Psoas muscle (tissue), 8 donors: ENCODE measurements around the gene PIANP. TPM values are rescaled to one million over a fixed set of nuclear protein-coding genes. Genes with fewer than 3 reads are reported as not detected.
"Not testable (repeated sequence)": the region's sequence is repeated elsewhere in the genome, so short reads cannot be mapped to it uniquely, and the experiment has no call there.

Experiments
- ATAC-seq, 4 donors: fragments of 200-7000 bp; cut with Tn5 transposase; one replicate each; pipeline ENCODE4 v1.9.1; 2020; ENCODE audit warnings: moderate library complexity in 3 of 4, mild to moderate bottlenecking in 2 of 4
- DNase-seq, 2 donors: peaks; one replicate each; pipeline ENCODE4 v3.0.0-alpha.2; 2020
- H3K27ac ChIP-seq: fragments of 200-600 bp; one replicate; pipeline ENCODE4 v1.8.0; 2022
- H3K27me3 ChIP-seq, 3 donors: fragments of 200-600 bp in 1 of 3; one replicate each; pipeline versions ENCODE4 v1.6.1 to v1.8.0; 2013 to 2022; ENCODE audit warnings: low read length in 2 of 3, mild to moderate bottlenecking in 2 of 3, moderate library complexity in 1 of 3; ENCODE audit not compliant: insufficient read depth in 3 of 3
- H3K36me3 ChIP-seq, 2 donors: fragments of 200-600 bp in 1 of 2; one replicate each; pipeline versions ENCODE4 v1.6.1 to v1.8.0; 2013 to 2022; ENCODE audit warnings: low read depth in 1 of 2, mild to moderate bottlenecking in 1 of 2, moderate library complexity in 1 of 2; ENCODE audit not compliant: insufficient read depth in 1 of 2
- H3K4me1 ChIP-seq: fragments of 200-600 bp; one replicate; pipeline ENCODE4 v1.8.0; 2022
- H3K4me3 ChIP-seq: fragments of 200-600 bp; one replicate; pipeline ENCODE4 v1.8.0; 2022; ENCODE audit warnings: mild to moderate bottlenecking
- H3K9me3 ChIP-seq: fragments of 200-600 bp; one replicate; pipeline ENCODE4 v1.8.0; 2022
- CTCF ChIP-seq: fragments of 200-600 bp; IDR thresholded peaks from one replicate; pipeline ENCODE4 v1.8.0; 2022; ENCODE audit warnings: antibody characterized with exemption
- WGBS, 3 donors: extraction: QIAGEN DNeasy Blood & Tissue Kit; methylation state at CpG; one replicate each; pipeline versions ENCODE4 v1.1.6 to v1.1.7; 2013; 5-methylcytosine and 5-hydroxymethylcytosine counted together
- intact Hi-C, 2 donors: fragments of 100-400 bp; cut with DNase I; formaldehyde crosslinking; loops; one replicate each; pipeline versions ENCODE4 v1.11.0 to v1.14.2; 2022
- polyA plus RNA-seq, 3 donors: library from polyadenylated mRNA; stranded (reverse); fragments of 200-250 nt; gene quantifications; one replicate each; pipeline ENCODE4 v1.2.3, GENCODE V29; 2013
- total RNA-seq, 4 donors: library from RNA; stranded (reverse); fragmentation: NEBNext Ultra II Directional in 2 of 4; extraction: Animal tissue kit (Norgen Biotek cat#: 25700) in 2 of 4; gene quantifications; one replicate each; pipeline versions ENCODE4 v1.2.1 to v1.2.4, GENCODE V29; 2021 to 2023
- donor health status: healthy with polysubstance abuse.
- donor health status: DM: no; HTN: no; CAD: no; lungs with moderate emphysema.
- donor health status: Bipolar disorder and iron deficiency.
- donor health status: healthy.
- donor health status: DM: yes; HTN: yes; CAD: no.
- donor health status: DM: no; HTN: no; CAD: no.
- donor health status: DM: no; HTN: no; CAD: no.
- donor health status: DM: yes; HTN: yes; CAD: no.

The PIANP gene
- total and polyA plus RNA-seq, 7 donors: 0.10 to 0.21 (median 0.17) TPM; not detected in 2

- H3K9me3 ChIP-seq: no peaks in the 10 kb centered on the region
- H3K4me1 ChIP-seq: no peaks in the 10 kb centered on the region
- H3K27me3 ChIP-seq: peaks cover 0 to 59% (median 6%) of the 10 kb centered on the region in 3 donors
- WGBS, 3 donors: 59% methylated on average over 16 of the region's 16 CpGs
- DNase-seq (no peak), ATAC-seq (no peak)
- no peak overlapping the region for H3K4me3 ChIP-seq
- no peaks in the 10 kb centered on the region for H3K36me3 ChIP-seq
- H3K27ac ChIP-seq: no peak overlapping the region
- TF ChIP-seq CTCF: no peak
- intact Hi-C loops: no loop called here
Observed at GRCh38 chr12:6708960-6709394, 8.4 kb upstream of the PIANP start.

GRCh38 chr12:6708351-6708750, 7.7 kb upstream of the PIANP start:
- intact Hi-C loops, DNase-seq: not testable (repeated sequence)
- WGBS, 3 donors: 88 to 94% (median 90%) methylated on average over 16 to 21 of the region's 21 CpGs

GRCh38 chr12:6703631-6704030, 3.0 kb upstream of the PIANP start:
- ATAC-seq: no peak
- Histone ChIP-seq H3K27me3 (peaks cover 0 to 85% (median 27%) of the 10 kb centered on the region in 3 donors), H3K27ac (no peak overlapping the region), H3K4me3 (no peak overlapping the region), H3K4me1 (no peaks in the 10 kb centered on the region), H3K9me3 (no peaks in the 10 kb centered on the region), H3K36me3 (no peaks in the 10 kb centered on the region)
- WGBS, 3 donors: 9 to 12% (median 12%) methylated on average over 10 of the region's 10 CpGs
- intact Hi-C loops: no loop called here
- no peak for DNase-seq
- no peak for TF ChIP-seq CTCF

More at GRCh38 chr12:6708351-6708750, 7.7 kb upstream of the PIANP start:
- not testable (repeated sequence) for ATAC-seq, H3K4me3 ChIP-seq, H3K4me1 ChIP-seq, H3K9me3 ChIP-seq, H3K27ac ChIP-seq, H3K36me3 ChIP-seq
- peaks cover 0 to 63% (median 8%) of the 10 kb centered on the region in 3 donors for H3K27me3 ChIP-seq

GRCh38 chr12:6701078-6701768, 608 bp upstream of the PIANP start:
- Histone ChIP-seq H3K9me3 (no peaks in the 10 kb centered on the region), H3K4me1 (no peaks in the 10 kb centered on the region), H3K4me3 (peak overlapping the region; percentile 55), H3K36me3 (no peaks in the 10 kb centered on the region), H3K27me3 (peaks cover 0 to 95% (median 29%) of the 10 kb centered on the region in 3 donors), H3K27ac (no peak overlapping the region)
- no peak for TF ChIP-seq CTCF
- intact Hi-C loops: no loop called here
- DNase-seq (no peak), ATAC-seq (no peak)
- 30 to 36% (median 32%) methylated on average over 13 of the region's 13 CpGs for WGBS, 3 donors

GRCh38 chr12:6699989-6700645, 498 bp downstream of the PIANP start:
- WGBS, 3 donors: 1% methylated on average over 19 to 65 of the region's 65 CpGs
- TF ChIP-seq CTCF: no peak
- Histone ChIP-seq H3K27ac (no peak overlapping the region), H3K4me3 (peak overlapping the region; percentile 55), H3K9me3 (no peaks in the 10 kb centered on the region), H3K27me3 (peaks cover 0 to 94% (median 34%) of the 10 kb centered on the region in 3 donors), H3K36me3 (no peaks in the 10 kb centered on the region), H3K4me1 (no peaks in the 10 kb centered on the region)
- intact Hi-C loops: no loop called here
- ATAC-seq (peak in 2 of 4 donors; percentile 26 to 35), DNase-seq (no peak)
